Parathyroid adenoma (tissue), 2 donors: ENCODE results near the gene MBNL3.

Source experiments
- H2AFZ ChIP-seq: fragments of 300-600 bp; sonication (generic); one replicate; pipeline ENCODE4 v1.7.0; 2017; ENCODE audit warnings: antibody characterized with exemption, mild to moderate bottlenecking
- H3K27ac ChIP-seq: fragments of 300-600 bp; sonication (generic); one replicate; pipeline ENCODE4 v1.7.0; 2017
- H3K27me3 ChIP-seq: fragments of 300-600 bp; sonication (generic); one replicate; pipeline ENCODE4 v1.7.0; 2017; ENCODE audit warnings: low read length; ENCODE audit not compliant: control insufficient read depth, insufficient read depth
- H3K36me3 ChIP-seq: fragments of 300-600 bp; sonication (generic); one replicate; pipeline ENCODE4 v1.7.0; 2017; ENCODE audit warnings: low read length; ENCODE audit not compliant: control insufficient read depth, insufficient read depth
- H3K4me1 ChIP-seq: fragments of 300-600 bp; sonication (generic); one replicate; pipeline ENCODE4 v1.7.0; 2017; ENCODE audit warnings: control low read depth
- H3K4me2 ChIP-seq: fragments of 300-600 bp; sonication (generic); one replicate; pipeline ENCODE4 v1.7.0; 2017; ENCODE audit warnings: low read length
- H3K4me3 ChIP-seq: fragments of 300-600 bp; sonication (generic); one replicate; pipeline ENCODE4 v1.7.0; 2017; ENCODE audit warnings: low read depth, low read length
- H3K79me2 ChIP-seq: fragments of 300-600 bp; sonication (generic); one replicate; pipeline ENCODE4 v1.7.0; 2017; ENCODE audit warnings: control low read depth
- H3K9ac ChIP-seq: fragments of 300-600 bp; sonication (generic); one replicate; pipeline ENCODE4 v1.7.0; 2017; ENCODE audit warnings: mild to moderate bottlenecking
- H3K9me3 ChIP-seq: fragments of 300-600 bp; sonication (generic); one replicate; pipeline ENCODE4 v1.7.0; 2017; ENCODE audit warnings: low read length; ENCODE audit not compliant: control insufficient read depth
- CTCF ChIP-seq: fragments of 300-600 bp; sonication (generic); IDR thresholded peaks from one replicate; pipeline ENCODE4 v1.7.0; 2017; ENCODE audit warnings: antibody characterized with exemption, mild to moderate bottlenecking
- donor health status: primary hyperparathyroidism.

MBNL3 gene

GRCh38 chrX:132520792-132521191 lies 32.0 kb upstream of the MBNL3 start:
- no peaks in the 10 kb centered on the region for H3K36me3 ChIP-seq
- H3K4me3 ChIP-seq = no peak overlapping the region
- H3K4me1 ChIP-seq = no peaks in the 10 kb centered on the region
- H3K9ac ChIP-seq = no peak overlapping the region
- H2AFZ ChIP-seq = no peak overlapping the region
- H3K79me2 ChIP-seq = no peaks in the 10 kb centered on the region
- H3K4me2 ChIP-seq = no peak overlapping the region
- TF ChIP-seq CTCF = no peak
- no peaks in the 10 kb centered on the region for H3K9me3 ChIP-seq
- no peak overlapping the region for H3K27ac ChIP-seq
- no peaks in the 10 kb centered on the region for H3K27me3 ChIP-seq

- Histone ChIP-seq H3K79me2 (no peaks in the 10 kb centered on the region), H3K36me3 (no peaks in the 10 kb centered on the region)
- TF ChIP-seq CTCF = no peak
These were observed 31.4 kb upstream of the MBNL3 start for GRCh38 chrX:132520213-132520612.

GRCh38 chrX:132518401-132518800 lies 29.6 kb upstream of the MBNL3 start:
- Histone ChIP-seq H3K9ac (no peak overlapping the region), H3K27me3 (no peaks in the 10 kb centered on the region), H3K4me1 (no peaks in the 10 kb centered on the region), H3K9me3 (no peaks in the 10 kb centered on the region), H2AFZ (no peak overlapping the region), H3K36me3 (no peaks in the 10 kb centered on the region), H3K4me3 (no peak overlapping the region), H3K79me2 (no peaks in the 10 kb centered on the region), H3K27ac (no peak overlapping the region), H3K4me2 (no peak overlapping the region)
- no peak for TF ChIP-seq CTCF

More at GRCh38 chrX:132520213-132520612, 31.4 kb upstream of the MBNL3 start:
- H3K4me1 ChIP-seq = no peaks in the 10 kb centered on the region
- no peak overlapping the region for H3K4me2 ChIP-seq
- no peaks in the 10 kb centered on the region for H3K9me3 ChIP-seq
- no peak overlapping the region for H3K27ac ChIP-seq
- H3K27me3 ChIP-seq = no peaks in the 10 kb centered on the region
- no peak overlapping the region for H3K4me3 ChIP-seq
- no peak overlapping the region for H3K9ac ChIP-seq
- H2AFZ ChIP-seq = no peak overlapping the region

GRCh38 chrX:132508834-132509233 lies 20.0 kb upstream of the MBNL3 start:
- Histone ChIP-seq H3K9me3 (no peaks in the 10 kb centered on the region), H3K27me3 (no peaks in the 10 kb centered on the region), H3K4me3 (no peak overlapping the region), H3K4me1 (no peaks in the 10 kb centered on the region), H2AFZ (no peak overlapping the region), H3K27ac (no peak overlapping the region), H3K4me2 (no peak overlapping the region), H3K36me3 (no peaks in the 10 kb centered on the region), H3K9ac (no peak overlapping the region), H3K79me2 (no peaks in the 10 kb centered on the region)
- TF ChIP-seq CTCF = no peak

GRCh38 chrX:132505116-132505515 lies 16.3 kb upstream of the MBNL3 start:
- Histone ChIP-seq H3K4me2 (no peak overlapping the region), H3K27ac (no peak overlapping the region), H3K27me3 (no peaks in the 10 kb centered on the region), H3K79me2 (no peaks in the 10 kb centered on the region), H3K9ac (no peak overlapping the region), H2AFZ (no peak overlapping the region), H3K4me3 (no peak overlapping the region), H3K4me1 (no peaks in the 10 kb centered on the region), H3K36me3 (no peaks in the 10 kb centered on the region), H3K9me3 (no peaks in the 10 kb centered on the region)
- no peak for TF ChIP-seq CTCF
